RWPE1 (cell line): ENCODE results near the gene ADM5.

Experiments
- CTCF ChIA-PET: fragments of 350-600 bp; sonication (Branson Sonifier 250); formaldehyde crosslinking; extraction: SDS; loops from one replicate; lab custom pipeline; 2021; lab: Yijun Ruan, JAX
- POLR2A ChIA-PET: fragments of 400-600 bp; formaldehyde crosslinking; extraction: SDS; loops from one replicate; lab custom pipeline; 2020; ENCODE audit warnings: antibody characterized with exemption; ENCODE audit not compliant: low non-redundant PET; lab: Yijun Ruan, JAX
- DNase-seq: peaks from one replicate; pipeline ENCODE4 v3.0.0; 2012; ENCODE audit warnings: low spot score
- H3K27ac ChIP-seq: fragments of 450-650 bp; 2 replicates; pipeline ENCODE4 v1.5.1; 2017
- CTCF ChIP-seq: fragments of 450-650 bp; conservative IDR thresholded peaks from 2 replicates; pipeline ENCODE4 v1.5.1; 2017; ENCODE audit warnings: low read depth, mild to moderate bottlenecking

Gene ADM5

GRCh38 chr19:49658566-49659442 lies 30.6 kb upstream of the ADM5 start:
- TF ChIP-seq CTCF = no peak
- H3K27ac ChIP-seq = peak overlapping the region; percentile 97
- ChIA-PET CTCF (interaction anchor here (0.6 kb wide), 1 partner anchor 14 kb away, joined by 3 read pairs; no protein-coding TSS in a partner anchor), POLR2A (no interaction called here)
- DNase-seq = no peak

- POLR2A ChIA-PET = no interaction called here
- TF ChIP-seq CTCF = no peak
- CTCF ChIA-PET = no interaction called here
- H3K27ac ChIP-seq = peak overlapping the region; percentile 97
- no peak for DNase-seq
These were observed 28.9 kb upstream of the ADM5 start for GRCh38 chr19:49660338-49660961.

GRCh38 chr19:49662011-49662410 lies 27.4 kb upstream of the ADM5 start:
- CTCF ChIA-PET = interaction anchor here (0.6 kb wide), 2 partner anchors 19 to 89 kb away, joined by 3 to 5 read pairs; no protein-coding TSS in a partner anchor

GRCh38 chr19:49663224-49663623 lies 26.2 kb upstream of the ADM5 start:
- ChIA-PET CTCF (no interaction called here), POLR2A (no interaction called here)
- TF ChIP-seq CTCF = no peak
- no peak for DNase-seq
- H3K27ac ChIP-seq = peak overlapping the region; percentile 97

More at GRCh38 chr19:49662011-49662410, 27.4 kb upstream of the ADM5 start:
- no peak for TF ChIP-seq CTCF
- POLR2A ChIA-PET = no interaction called here
- peak overlapping the region; percentile 97 for H3K27ac ChIP-seq
- DNase-seq = no peak

GRCh38 chr19:49664171-49665035 lies 25.0 kb upstream of the ADM5 start:
- peak; percentile 95 for DNase-seq
- no peak for TF ChIP-seq CTCF
- ChIA-PET CTCF (interaction anchor here (1.0 kb wide), 1 partner anchor 16 kb away, joined by 3 read pairs; no protein-coding TSS in a partner anchor), POLR2A (interaction anchor here (0.5 to 1.0 kb wide), 4 partner anchors 9 to 91 kb away, joined by 3 to 11 read pairs (median 4); partner anchors contain the start of gene SCAF1)
- H3K27ac ChIP-seq = peak overlapping the region; percentile 97

- ChIA-PET CTCF (no interaction called here), POLR2A (interaction anchor here (0.5 to 1.0 kb wide), 3 partner anchors 9 to 92 kb away, joined by 3 to 11 read pairs (median 5); no protein-coding TSS in a partner anchor)
- peak overlapping the region; percentile 97 for H3K27ac ChIP-seq
- DNase-seq = no peak
- no peak for TF ChIP-seq CTCF
These were observed 24.4 kb upstream of the ADM5 start for GRCh38 chr19:49665036-49665350.
